HG02623 (cell line): ENCODE measurements around the gene SDHAF1.
"Not testable (repeated sequence)": the region's sequence is repeated elsewhere in the genome, so short reads cannot be mapped to it uniquely, and the experiment has no call there.

Experiments used
- ATAC-seq: cut with Tn5 transposase; IDR thresholded peaks from one replicate; pipeline ENCODE4 v1.9.1; 2021; ENCODE audit warnings: moderate library complexity; ENCODE audit not compliant: unreplicated experiment

SDHAF1 gene

DNA sequence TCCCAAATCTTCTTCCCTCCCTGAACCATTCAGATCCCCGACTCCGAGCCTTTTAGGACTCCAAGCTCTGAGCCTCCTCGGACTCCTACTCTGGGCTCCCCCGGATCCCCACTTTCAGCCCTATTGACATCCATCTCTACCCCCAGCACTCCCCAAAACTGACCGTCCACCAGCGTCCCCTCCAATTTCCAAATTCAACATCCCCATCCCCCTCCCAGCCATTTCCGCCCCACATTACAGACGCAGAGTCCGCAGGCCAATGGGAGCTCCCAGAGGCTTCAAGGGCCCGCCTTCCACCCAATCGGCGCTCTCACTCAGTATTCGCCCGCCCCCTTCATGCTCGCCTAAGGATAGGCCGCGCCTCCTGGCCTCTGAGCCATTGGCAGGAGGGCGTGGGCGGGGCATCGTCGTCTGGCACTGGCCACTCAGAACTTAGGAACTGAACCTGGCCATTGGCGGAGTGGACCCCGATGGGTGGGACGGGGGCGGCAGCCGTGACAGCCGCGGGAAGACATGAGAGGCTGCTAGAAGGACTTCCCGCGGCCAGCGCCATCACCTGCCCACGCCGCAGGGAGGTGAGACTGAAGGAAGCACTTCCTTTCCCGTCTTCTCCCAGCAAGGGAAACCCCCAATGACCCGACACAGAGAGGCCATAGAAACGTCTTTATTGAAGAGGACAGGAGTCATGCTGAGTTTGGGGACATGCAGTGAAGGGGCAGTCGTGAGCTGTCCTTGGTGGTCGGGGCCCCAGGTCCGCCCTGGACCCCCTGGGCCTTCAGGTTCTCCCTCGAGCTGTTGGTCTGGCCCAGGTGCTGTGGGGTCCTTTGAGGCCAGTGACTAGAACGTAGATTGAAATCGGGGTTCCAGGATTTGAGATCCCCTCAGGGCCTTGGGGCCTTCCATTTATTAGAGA is 19.3 kb downstream of the SDHAF1 start, which contains the start of gene ALKBH6:
Gene ALKBH6, minus strand, starts transcription at position 202 of the 913 bp plus-strand sequence. CDS start 816 bp downstream, outside the sequence.
- peak; percentile 94 for ATAC-seq

DNA sequence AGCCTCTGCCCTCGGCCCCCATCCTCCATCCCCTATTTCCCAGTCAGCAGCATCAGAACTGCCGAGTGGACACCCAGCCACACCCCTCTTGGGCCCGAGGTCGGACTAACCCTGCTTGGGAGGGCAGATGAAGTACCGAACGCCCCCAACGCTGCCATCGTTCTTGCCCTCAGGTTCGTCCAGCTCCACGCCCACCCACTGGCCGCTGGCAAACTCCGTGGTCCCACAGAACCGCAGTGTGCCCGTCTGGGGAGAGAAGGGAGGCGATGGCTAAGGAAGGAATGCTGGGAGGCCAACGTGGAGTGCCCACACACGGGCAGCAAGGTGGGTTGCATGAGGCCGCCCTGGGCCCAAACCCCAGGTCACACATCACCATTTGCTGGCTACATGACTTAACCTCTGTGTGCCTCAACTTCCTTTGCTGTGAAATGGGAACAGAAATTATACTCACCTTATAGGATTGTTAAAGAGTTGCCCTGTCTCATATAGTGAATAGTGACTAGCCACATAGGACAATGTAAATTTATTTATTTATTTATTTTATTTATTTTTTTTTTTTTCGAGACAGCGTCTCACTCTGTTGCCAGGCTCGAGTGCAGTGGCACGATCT is 24.2 kb downstream of the SDHAF1 start:
- no peak for ATAC-seq

DNA sequence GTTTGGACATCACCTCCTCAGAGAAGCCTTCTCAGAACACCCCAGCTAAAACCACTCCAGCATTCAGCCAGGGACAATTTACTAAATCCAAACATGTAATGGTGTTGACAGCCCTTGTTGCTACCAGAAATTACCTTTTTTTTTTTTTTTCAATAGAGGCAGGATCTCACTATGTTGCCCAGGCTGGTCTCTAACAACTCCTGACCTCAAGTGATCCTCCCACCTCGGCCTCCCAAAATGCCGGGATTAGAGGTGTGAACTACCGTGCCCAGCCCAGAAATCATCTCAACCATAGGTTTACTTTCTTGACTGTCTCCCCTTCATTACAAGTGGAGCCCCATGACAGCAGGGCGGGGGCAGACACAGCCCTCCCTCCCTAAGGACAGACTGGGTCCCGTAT is 28.4 kb downstream of the SDHAF1 start:
- no peak for ATAC-seq

DNA sequence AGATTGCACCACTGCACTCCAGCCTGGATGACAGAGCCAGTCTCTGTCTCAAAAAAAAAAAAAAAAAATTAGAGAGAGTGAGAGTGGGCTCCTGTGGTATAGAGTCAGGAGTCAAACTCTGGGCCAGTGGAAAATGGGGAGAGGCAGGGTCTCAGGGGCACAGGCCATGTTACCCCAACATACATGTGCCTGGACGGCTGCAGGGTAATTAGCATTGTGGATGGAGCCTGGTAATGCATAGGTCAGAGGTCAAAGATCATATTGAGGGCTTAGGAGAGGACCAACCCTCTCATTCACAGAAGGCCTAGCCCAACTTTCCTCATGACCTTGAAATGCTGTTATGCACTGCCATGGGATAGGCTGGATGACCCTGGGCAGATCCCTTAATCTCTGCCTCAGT is 30.6 kb downstream of the SDHAF1 start:
- no peak for ATAC-seq

DNA sequence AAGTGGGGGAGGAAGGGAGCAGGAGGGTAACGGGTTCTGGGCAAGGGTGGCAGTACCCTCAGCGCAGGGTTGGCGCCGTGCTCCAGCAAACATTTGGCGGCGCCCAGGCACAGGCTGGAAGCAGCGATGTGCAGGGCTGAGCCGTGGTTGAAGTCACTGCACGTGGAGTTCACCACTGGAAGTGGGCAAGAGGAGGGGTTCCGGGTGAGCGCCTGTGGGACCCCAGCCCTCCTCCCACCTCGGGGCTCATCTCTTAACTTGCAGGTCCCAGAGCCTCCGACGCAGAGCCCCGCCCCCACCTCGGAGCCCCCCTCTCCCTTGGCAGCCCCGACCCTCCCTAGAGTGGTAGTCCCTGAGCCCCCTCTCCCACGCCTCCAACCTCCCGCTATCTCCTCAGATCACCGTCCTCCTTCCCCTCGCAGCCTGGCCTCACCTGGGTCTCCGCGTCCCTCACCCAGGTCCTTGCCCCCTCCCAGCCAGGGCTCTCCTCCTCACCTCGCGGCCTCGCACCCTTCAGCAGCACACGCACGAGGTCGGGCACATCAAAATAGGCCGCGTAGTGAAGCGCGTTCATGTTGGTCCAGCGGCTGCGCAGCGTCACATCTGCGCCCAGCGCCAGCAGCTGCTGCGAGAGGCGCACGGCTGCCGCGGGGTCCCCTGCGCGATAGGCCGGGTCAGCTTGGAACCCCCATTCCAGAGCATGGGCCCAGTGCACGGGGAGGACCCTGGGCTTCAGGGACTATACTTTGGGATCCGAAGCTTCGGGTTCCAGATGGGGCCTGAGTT is 31.3 kb downstream of the SDHAF1 start:
- ATAC-seq, result no peak

DNA sequence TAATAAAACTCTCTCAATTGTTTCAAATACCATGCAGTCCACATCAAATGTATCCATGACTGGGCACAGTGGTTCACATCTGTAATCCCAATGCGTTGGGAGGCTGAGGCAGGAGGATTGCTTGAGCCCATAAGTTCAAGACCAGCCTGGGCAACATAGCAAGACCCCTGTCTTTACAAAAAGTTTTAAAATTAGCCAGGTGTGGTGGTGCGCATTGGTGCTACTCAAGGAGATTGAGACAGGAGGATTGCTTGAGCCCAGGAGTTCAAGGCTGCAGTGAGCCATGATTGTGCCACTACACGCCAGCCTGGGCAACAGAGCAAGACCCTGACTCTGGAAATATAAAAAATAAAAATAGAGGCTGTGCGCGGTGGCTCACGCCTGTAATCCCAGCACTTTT is 32.7 kb downstream of the SDHAF1 start:
- ATAC-seq, result no peak

DNA sequence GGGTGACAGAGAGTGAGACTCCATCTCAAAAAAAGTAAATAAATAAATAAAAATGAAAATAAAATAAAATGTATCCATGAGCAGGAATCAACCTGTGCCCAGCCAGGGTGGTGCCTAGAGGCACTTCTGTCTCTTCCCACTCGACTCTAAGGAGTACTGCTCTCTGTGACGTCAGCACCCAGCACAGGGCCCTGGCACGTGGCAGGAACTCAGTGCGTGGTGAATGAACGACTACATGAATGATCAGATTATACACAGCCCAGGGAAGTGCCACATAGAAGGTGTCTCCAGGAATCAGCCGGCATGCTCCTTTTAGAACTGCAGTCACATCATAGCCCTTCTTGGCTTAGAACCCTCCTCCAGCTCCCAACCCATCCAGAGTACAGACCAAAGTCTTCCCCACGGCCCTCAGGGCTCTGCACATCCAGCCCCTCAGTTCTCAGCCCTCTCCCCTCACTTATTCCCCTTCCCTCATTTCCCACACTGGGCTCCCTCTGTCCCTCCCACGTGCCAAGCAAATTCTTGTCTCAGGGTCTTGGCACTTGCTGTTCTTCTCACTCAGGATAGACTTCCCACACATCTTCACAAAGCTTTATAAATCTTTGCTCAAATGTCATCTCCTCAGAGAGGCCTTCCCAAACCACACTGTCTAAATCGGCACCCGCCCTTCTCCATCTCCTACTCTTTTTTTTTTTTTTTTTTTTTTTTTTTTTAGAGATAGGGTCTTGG is 33.5 kb downstream of the SDHAF1 start:
- ATAC-seq, result no peak

DNA sequence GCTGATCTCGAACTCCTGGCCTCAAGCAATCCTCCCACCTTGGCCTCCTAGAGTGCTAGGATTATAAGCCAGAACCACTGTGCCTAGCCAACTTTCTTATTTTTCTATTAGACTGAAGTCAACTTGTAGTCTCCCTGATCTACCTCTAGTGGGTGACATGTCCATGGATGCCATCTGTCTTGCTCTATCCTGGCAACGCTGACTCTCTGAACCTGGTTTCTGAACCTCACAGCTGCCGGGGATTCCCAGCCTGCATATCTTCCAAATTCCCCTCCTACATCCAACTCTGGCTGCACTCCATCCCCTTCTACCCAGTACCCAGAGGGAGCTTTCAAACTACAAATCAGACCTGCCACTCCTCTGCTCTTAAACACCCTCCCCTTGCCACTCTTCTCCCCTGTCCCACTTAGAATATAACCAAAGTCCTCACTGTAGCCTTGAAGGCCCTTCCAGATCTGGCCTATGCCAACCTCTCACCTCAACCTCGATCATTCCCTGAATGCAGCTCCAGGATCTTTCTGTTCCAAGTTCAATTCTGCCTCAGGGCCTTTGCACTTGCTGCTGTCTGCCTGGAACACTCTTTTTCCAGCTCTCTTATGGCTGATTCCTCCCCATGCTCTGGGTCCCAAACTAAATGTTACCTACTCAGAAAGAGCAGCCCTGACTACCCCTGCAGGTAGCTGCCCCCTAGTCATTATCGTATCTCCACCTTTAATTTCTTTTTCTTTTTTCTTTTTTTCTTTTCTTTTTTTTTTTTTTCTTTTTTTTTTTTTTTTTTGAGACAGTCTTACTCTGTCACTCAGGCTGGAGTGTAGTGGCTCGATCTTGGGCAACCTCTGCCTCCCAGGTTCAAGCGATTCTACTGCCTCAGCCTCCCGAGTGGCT is 35.5 kb downstream of the SDHAF1 start:
- no peak for ATAC-seq

DNA sequence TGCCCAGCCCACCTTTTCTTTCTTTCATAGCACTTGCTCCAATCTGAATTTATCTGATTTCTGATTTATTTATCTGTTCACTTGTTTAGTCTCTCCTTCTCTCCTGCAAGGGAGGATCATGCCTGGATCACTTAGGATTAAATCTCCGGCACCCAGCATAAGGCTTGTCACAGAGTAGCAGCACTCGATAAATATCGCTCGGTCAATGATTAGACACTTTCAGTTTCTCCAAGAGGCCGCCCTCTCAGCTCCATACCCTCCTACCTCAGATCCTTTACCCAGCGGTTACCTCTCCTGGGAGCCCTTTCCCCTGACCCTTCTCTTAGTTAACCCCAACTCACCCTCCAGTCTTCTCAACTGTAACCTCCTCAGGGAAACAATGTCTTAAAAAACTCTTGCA is 36.3 kb downstream of the SDHAF1 start:
- no peak for ATAC-seq

DNA sequence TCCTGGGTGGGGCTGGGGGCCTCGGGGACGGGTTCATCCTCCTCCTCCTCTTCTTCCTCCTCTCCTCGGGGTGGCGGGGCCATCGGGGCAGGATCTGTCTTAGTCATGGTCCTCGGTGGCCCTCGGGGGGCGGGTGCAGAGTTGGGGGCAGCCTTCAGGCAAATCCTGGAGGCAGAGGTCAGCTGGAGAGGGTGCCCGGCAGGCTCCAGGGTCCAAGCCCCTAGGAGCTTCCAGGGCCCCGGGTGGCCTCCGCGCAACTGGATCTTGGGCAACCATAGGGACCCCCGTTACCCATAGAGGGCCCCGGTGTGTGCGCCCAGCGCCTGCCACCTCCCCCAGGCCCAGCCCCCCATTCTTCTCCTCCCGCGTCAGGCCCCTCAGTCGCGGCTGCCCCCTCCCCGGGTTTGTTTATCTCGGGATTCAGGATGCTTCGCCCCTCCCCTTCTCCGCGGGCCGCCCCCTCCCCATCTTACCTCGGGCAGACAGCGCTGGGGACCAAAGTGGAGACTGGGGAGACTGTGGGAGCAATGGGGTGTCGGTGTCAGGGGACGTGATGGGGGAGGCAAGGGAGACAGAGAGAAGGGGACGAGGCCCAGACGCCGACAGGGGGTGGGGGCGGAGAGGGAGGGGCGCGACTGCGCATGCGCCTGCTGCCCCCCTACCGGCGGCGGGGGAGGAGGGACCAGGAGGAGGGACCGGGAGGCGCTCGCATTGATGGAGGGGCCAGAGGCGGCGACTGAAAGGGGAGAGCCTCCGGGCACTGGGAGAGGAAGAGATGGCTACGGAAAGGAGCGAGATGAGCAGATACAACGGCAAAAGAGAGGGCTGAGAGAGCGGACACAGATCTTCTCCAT is 37.5 kb downstream of the SDHAF1 start, which contains the start of gene CLIP3:
Gene CLIP3, minus strand, starts transcription at position 623 of the 854 bp plus-strand sequence. Its CDS starts 516 bp downstream, at position 107.
- ATAC-seq, result no peak

DNA sequence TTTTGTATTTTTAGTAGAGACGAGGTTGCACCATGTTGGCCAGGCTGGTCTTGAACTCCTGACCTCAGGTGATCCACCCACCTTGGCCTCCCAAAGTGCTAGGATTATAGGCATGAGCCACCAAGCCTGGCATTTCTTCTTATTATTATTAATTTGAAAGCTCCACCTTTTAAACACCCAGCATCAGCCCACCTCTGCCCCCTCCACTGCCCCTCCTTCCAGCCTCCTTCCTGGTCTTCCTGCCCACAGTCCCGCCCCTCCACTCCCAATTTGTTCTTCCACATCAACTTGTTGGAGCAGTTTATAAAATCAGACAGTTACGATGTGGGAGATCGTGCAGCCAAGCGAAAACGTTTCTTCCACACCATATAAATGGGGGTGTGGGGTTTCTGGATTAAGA is 45.5 kb downstream of the SDHAF1 start:
- no peak for ATAC-seq

DNA sequence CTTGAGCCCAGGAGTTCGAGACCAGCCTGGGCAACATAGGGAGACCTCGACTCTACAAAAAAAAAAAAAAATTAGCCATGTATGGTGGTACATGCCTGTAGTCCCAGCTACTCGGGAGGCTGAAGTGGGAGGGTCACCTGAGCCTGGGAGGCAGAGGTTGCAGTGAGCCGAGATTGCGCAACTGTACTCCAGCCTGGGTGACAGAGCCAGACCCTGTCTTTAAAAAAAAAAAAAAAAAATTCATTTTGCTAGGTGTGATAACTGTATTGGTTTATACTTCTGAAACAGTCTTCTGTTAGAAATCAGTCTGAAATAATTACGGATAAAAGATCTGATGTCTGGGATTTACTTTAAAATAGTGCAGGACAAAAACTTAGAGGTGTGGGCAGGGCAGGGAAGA is 46.1 kb downstream of the SDHAF1 start:
- not testable (repeated sequence) for ATAC-seq

DNA sequence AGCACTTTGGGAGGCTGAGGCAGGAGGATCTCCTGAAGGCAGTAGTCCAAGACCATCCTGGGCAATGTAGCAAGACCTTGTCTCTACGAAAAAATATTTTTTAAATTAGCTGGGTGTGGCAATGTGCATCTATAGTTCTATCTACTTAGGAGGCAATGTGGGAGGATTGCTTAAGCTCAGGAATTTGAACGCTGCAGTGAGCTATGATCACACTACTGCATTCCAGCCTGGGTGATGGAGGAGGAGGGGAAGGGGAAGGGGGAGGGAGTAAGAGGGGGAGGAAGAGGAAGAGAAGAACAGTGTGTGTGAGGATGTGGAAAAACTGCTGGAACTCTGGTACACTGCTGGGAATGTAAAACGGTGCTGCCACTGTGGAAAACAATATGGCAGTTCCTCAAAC is 46.8 kb downstream of the SDHAF1 start:
- no peak for ATAC-seq

DNA sequence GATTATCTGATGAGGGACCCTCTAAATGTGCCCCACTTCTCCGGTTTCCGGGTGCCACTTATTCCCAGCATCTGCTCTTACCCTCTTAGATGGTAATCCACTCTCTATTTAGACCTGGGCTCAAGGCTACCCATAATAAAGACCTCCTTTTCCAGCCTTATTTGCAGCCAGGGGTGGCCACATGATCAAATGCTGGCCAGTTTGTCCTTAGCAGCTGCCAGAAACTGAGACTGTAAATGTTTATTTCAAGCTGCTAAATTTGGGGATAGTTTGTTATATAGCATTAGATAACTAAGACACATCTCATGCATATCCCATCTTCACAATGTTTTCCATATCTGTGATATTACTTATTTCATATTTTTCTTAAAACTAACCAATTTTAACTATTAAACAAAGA is 49.0 kb downstream of the SDHAF1 start:
- no peak for ATAC-seq
